GM21737 (cell line): Measurements from ENCODE around the gene ALG13.
"Not testable (repeated sequence)": the region's sequence is repeated elsewhere in the genome, so short reads cannot be mapped to it uniquely, and the experiment has no call there.

Experiments
- ATAC-seq: cut with Tn5 transposase; IDR thresholded peaks from one replicate; pipeline ENCODE4 v1.9.1; 2021; ENCODE audit warnings: mild to moderate bottlenecking, moderate library complexity; ENCODE audit not compliant: unreplicated experiment

The ALG13 gene

GRCh38 chrX:111756486-111756885, 75.5 kb downstream of the ALG13 start:
- ATAC-seq = no peak

- no peak for ATAC-seq
Measured at GRCh38 chrX:111759686-111760085, 78.7 kb downstream of the ALG13 start.

GRCh38 chrX:111761578-111762135, 80.7 kb downstream of the ALG13 start:
- ATAC-seq = no peak

GRCh38 chrX:111778591-111778990, 97.6 kb downstream of the ALG13 start:
- ATAC-seq = no peak

GRCh38 chrX:111779582-111779981, 98.6 kb downstream of the ALG13 start:
- ATAC-seq = no peak

- no peak for ATAC-seq
Measured at GRCh38 chrX:111784667-111785066, 103.7 kb downstream of the ALG13 start.

- ATAC-seq = not testable (repeated sequence)
Measured at GRCh38 chrX:111790054-111790453, 109.1 kb downstream of the ALG13 start.
